Head of caudate nucleus (tissue), 42 donors: ENCODE data around the gene MRPL4.

Experiments
- DNase-seq, 42 donors: peaks; one replicate each; pipeline versions ENCODE4 v3.0.0 to v3.0.0-alpha.2; 2020 to 2021; ENCODE audit warnings: mixed read lengths in 7 of 42
- intact Hi-C: fragments of 100-400 bp; cut with DNase I; formaldehyde crosslinking; loops from one replicate; pipeline ENCODE4 v1.15.0; 2022

The MRPL4 gene

DNA sequence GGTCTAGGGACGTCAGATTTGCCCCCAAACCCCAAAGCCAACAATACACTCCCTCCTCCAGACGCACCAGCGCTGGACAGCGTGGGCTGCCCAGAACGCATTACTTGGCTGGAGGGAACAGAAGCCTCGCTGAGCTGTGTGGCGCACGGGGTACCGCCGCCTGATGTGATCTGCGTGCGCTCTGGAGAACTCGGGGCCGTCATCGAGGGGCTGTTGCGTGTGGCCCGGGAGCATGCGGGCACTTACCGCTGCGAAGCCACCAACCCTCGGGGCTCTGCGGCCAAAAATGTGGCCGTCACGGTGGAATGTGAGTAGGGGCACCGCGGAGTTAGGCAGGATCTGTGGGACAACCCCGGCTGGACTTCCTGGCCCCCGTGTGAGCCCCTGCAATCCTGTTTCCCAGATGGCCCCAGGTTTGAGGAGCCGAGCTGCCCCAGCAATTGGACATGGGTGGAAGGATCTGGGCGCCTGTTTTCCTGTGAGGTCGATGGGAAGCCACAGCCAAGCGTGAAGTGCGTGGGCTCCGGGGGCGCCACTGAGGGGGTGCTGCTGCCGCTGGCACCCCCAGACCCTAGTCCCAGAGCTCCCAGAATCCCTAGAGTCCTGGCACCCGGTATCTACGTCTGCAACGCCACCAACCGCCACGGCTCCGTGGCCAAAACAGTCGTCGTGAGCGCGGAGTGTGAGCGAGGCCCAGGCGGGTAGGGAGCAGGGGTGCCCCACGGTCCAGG lies 41.8 kb downstream of the MRPL4 start:
- intact Hi-C loops: no loop called here
- no peak for DNase-seq

DNA sequence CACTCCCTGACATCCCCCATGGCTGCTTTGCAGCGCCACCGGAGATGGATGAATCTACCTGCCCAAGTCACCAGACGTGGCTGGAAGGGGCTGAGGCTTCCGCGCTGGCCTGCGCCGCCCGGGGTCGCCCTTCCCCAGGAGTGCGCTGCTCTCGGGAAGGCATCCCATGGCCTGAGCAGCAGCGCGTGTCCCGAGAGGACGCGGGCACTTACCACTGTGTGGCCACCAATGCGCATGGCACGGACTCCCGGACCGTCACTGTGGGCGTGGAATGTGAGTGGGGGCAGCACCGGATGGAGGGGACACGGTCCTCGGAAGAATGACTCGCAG lies 42.3 kb downstream of the MRPL4 start:
- no peak for DNase-seq
- intact Hi-C loops: no loop called here

DNA sequence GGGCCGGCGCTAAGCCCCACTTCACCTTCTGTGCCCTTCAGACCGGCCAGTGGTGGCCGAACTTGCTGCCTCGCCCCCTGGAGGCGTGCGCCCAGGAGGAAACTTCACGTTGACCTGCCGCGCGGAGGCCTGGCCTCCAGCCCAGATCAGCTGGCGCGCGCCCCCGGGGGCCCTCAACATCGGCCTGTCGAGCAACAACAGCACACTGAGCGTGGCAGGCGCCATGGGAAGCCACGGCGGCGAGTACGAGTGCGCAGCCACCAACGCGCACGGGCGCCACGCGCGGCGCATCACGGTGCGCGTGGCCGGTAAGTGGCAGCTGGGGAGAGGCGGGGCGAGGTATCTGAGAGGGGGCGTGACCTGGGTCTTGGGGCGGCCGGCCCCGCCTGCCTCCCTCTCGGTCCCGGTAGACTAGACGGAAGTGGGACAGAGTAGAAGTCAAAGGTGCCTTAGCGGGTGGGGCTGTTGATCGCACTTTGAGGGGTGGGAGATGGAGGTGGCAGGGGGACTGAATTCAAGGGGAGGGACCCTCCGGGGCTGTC lies 43.4 kb downstream of the MRPL4 start:
- DNase-seq: no peak
- intact Hi-C loops: no loop called here

DNA sequence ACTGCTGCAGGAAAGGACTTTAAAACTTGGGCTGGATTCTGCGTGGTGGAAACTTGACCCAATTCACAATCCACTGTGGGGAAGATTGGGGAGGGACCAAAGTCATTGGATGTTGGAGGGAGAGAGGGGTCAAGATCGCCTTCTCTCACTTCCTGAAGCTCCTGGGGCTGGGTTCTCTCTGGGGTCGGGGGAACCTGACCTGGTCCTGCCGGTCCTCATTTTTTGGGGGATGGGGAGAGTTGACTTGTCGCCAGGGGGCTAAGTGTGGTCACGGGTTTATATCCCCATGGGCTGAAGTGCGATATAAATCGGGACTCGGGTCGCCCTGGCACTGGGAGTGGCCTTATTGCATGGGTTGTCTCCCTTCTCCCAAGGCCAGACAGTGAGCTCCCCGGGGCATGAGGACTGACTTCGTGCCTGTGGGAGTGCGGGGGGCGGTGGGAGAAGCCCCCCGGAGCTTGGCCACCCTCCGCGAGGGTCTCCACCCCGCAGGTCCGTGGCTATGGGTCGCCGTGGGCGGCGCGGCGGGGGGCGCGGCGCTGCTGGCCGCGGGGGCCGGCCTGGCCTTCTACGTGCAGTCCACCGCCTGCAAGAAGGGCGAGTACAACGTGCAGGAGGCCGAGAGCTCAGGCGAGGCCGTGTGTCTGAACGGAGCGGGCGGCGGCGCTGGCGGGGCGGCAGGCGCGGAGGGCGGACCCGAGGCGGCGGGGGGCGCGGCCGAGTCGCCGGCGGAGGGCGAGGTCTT lies 44.0 kb downstream of the MRPL4 start:
- no peak for DNase-seq

DNA sequence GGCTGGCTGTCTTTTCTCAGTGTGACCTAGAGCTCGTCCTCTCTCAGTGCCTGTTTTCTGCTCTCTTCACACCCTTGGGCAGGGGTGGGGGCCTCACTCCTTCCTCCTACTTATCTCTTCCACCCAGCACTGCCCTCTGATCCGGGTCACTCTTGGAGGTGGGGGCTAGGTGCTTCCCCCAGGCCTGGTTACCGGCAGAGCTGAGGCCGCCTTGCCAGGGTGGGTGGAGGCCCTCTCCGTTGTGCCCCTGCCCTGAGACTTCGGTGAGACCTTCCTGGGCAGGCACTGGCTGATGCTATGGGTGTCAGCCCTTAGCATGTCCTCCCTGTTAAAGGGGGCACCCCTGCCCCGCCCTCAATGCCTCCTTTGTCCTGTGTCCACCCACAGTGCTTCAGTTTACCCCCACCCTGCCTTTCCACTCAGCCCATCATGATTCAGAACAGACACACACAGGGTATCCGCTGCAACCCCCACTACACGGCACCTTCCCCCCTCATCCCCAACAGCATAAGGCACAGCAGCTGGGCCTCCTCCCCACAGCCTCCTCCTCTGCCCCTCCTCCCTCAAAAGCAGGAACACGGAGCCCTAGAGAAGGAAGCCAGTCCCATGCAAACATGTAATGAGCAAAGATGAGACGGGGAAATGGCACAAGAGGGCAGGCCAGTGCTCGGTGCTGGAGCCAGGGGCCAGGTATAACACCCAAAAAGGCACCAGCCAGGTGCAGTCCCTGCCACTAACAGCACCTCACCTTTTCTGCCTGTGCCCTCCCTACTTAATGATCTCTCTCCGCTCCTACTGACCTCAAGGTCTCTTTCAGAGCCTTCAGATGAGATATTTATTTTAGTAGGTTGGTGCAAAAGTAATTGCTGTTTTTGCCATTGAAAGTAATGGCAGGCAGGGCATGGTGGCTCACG lies 47.8 kb downstream of the MRPL4 start:
- intact Hi-C loops: no loop called here
- no peak for DNase-seq

More for the DNA sequence above, 44.0 kb downstream of the MRPL4 start:
- intact Hi-C loops: no loop called here

DNA sequence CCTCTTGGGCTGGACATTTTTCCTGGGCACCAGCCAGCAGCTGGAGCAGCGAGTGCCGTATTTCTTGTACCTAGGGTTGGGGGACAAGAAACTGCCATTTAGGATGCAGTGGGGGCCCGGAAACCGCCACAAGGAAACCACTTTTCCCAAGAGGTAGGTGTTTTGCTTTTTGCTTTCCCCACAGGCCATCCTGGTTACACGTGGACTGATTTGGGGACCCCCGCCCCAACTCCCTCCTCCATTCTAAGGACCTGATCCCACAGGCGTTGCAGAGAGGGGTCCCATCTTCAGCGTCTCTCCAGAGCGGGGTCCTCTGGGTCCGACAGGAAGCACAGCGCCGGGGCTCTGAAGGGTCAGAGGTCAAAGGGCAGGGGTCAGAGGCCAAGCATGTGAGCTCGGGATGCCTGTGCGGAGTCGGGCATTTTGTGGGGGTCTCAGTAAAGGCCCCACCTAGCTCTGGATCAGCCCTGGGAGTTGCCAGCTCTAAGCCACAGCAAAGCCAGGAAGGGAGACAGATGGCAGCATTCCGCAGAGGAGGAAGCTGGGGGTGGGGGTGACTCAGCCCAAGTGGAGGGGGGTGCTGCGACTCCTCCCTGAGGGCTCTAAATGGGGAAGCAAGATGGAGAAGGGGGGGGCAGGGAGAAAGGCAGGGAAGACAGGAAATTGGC lies 53.3 kb downstream of the MRPL4 start:
- DNase-seq: peak; percentile 45 to 94 (median 78)

DNA sequence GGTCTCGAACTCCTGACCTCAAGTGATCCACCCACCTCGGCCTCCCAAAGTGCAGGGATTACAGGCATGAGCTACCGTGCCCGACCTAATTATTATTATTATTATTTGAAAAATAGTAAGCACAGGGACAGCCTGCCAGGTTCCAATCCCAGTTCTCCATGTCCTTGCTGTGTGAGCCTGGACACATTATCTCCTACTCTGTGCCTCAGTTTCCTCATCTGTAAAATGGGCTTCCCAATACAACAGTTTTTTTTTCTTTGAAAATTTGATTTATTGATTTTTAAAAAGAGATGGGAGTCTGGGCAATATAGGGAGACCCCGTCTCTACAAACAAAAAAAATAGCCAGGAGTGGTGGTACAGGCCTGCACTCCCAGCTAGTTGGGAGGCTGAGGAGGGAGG lies 54.3 kb downstream of the MRPL4 start:
- intact Hi-C loops: no loop called here
- DNase-seq: no peak

More for the DNA sequence above, 53.3 kb downstream of the MRPL4 start:
- intact Hi-C loops: no loop called here

DNA sequence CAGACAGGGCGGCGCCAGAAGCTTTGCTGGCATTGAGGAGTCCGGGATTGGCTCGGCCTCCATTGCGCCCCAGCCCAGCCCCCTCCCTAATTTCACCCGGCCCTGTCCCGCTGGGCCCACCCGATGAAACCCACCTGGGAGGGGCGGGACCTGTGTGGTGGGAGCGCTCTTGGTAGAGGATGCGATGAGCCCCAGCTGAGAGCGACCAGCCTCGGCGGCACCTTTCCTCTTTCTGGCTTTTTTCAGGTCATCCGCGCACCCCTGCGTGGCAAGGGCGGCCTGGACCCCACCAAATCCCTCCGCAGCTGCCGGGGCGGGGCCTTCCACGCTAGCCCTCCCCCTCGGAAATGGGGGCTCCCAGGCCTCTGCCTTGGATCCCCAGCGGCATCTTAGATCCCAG lies 57.4 kb downstream of the MRPL4 start, which contains the start of gene ZGLP1:
Gene ZGLP1 (minus strand): TSS at position 393 of the 400 bp plus-strand sequence.
- intact Hi-C loops: no loop called here
- DNase-seq: no peak
